Activated T-helper 2 cell treated with anti-CD3 and anti-CD28 coated beads, Interferon-gamma antibody, Interleukin-2, Interleukin-4, amounts not matched to agents 10 μg/mL and 5 μg/mL and 100 μg/mL, durations not matched to agents 14 hours and 24 hours and 36 hours (primary cell): Measurements from ENCODE around the gene ERC2. TPM values are rescaled to one million over a fixed set of nuclear protein-coding genes. Genes with fewer than 3 reads are reported as not detected.

Source experiments
- DNase-seq: peaks from one replicate; pipeline ENCODE4 v3.0.0; 2021; ENCODE audit warnings: low spot score
- H3K27ac Mint-ChIP-seq: one replicate; pipeline ENCODE4 v1.8.0; 2021; ENCODE audit warnings: mixed read lengths
- H3K27me3 Mint-ChIP-seq: one replicate; pipeline ENCODE4 v1.8.0; 2021; ENCODE audit warnings: low read depth, mixed read lengths
- H3K36me3 Mint-ChIP-seq: one replicate; pipeline ENCODE4 v1.8.0; 2021; ENCODE audit warnings: low read depth, mixed read lengths
- H3K4me1 Mint-ChIP-seq: one replicate; pipeline ENCODE4 v1.8.0; 2021; ENCODE audit warnings: low read depth, mixed read lengths
- H3K4me3 Mint-ChIP-seq: one replicate; pipeline ENCODE4 v1.8.0; 2021; ENCODE audit warnings: low read depth, mild to moderate bottlenecking, moderate library complexity, mixed read lengths
- H3K9me3 Mint-ChIP-seq: one replicate; pipeline ENCODE4 v1.8.0; 2021; ENCODE audit warnings: mixed read lengths
- intact Hi-C: fragments of 100-400 bp; cut with micrococcal nuclease; formaldehyde crosslinking; loops from one replicate; pipeline ENCODE4 v1.15.1; 2023
- total RNA-seq: library from RNA; stranded (reverse); gene quantifications from 2 replicates; pipeline ENCODE4 v1.2.3, GENCODE V29; 2022

Gene ERC2
- total RNA-seq, 1 donor from 2014 or later, result 0.09 TPM

GRCh38 chr3:55779543-55779942, 688.7 kb downstream of the ERC2 start:
- Mint-ChIP-seq H3K9me3 (no peaks in the 10 kb centered on the region), H3K4me1 (no peaks in the 10 kb centered on the region), H3K4me3 (no peak overlapping the region), H3K27me3 (no peaks in the 10 kb centered on the region), H3K27ac (no peak overlapping the region), H3K36me3 (no peaks in the 10 kb centered on the region)
- intact Hi-C loops, result no loop called here
- DNase-seq, result no peak

GRCh38 chr3:55775366-55776154, 692.7 kb downstream of the ERC2 start:
- H3K36me3 Mint-ChIP-seq, result no peaks in the 10 kb centered on the region

GRCh38 chr3:55774856-55775255, 693.4 kb downstream of the ERC2 start:
- no peak for DNase-seq
- Mint-ChIP-seq H3K36me3 (no peaks in the 10 kb centered on the region), H3K27ac (no peak overlapping the region), H3K9me3 (no peaks in the 10 kb centered on the region), H3K4me1 (no peaks in the 10 kb centered on the region), H3K4me3 (no peak overlapping the region), H3K27me3 (no peaks in the 10 kb centered on the region)
- intact Hi-C loops, result no loop called here

More at GRCh38 chr3:55775366-55776154, 692.7 kb downstream of the ERC2 start:
- Mint-ChIP-seq H3K4me1 (no peaks in the 10 kb centered on the region), H3K27me3 (no peaks in the 10 kb centered on the region), H3K27ac (no peak overlapping the region), H3K9me3 (no peaks in the 10 kb centered on the region), H3K4me3 (no peak overlapping the region)
- no peak for DNase-seq
- intact Hi-C loops, result no loop called here

DNA sequence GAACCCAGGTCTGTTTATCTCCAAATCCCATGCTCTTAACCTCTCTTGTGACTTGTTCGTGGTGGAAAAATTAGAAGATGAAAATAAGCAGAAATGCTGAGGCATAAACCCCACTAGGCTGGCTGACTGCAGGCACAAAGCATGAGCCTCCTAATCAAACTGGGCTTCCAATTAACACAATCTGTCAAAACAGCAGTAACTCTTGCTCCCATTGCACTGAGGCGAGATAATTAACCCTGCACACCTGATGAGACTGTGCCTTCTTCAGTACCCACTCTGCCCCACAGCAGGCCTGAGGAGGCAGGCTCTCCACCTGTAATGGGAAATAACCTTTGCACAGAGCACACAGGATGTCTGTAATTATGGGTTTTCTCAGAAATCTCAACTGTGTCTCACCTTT, 696.8 kb downstream of the ERC2 start:
- Mint-ChIP-seq H3K9me3 (no peaks in the 10 kb centered on the region), H3K4me3 (no peak overlapping the region), H3K27ac (no peak overlapping the region), H3K4me1 (no peaks in the 10 kb centered on the region), H3K36me3 (no peaks in the 10 kb centered on the region), H3K27me3 (no peaks in the 10 kb centered on the region)
- DNase-seq, result no peak
- intact Hi-C loops, result no loop called here

DNA sequence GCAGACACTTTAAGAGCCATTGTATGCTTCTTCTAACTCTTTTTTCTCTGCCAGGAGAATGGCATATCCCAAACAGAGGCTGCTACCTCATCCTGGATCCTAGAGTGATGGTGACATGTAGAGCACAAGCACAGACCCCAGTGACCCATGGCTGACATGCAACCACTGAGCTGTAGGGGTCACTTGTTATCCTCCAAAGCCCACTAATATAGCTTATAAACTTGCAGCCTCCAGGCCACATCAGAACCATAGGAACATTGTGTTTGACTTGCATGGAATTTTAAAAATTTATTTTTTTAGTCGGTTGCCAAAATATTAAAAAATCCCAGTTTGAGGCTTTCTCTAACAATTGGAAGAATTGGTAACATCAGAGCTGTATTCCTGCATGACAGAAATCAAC, 698.2 kb downstream of the ERC2 start:
- H3K4me3 Mint-ChIP-seq, result no peak overlapping the region
- intact Hi-C loops, result no loop called here
- no peak overlapping the region for H3K27ac Mint-ChIP-seq
- DNase-seq, result no peak
- no peaks in the 10 kb centered on the region for H3K36me3 Mint-ChIP-seq
- no peaks in the 10 kb centered on the region for H3K4me1 Mint-ChIP-seq
- H3K27me3 Mint-ChIP-seq, result no peaks in the 10 kb centered on the region
- no peaks in the 10 kb centered on the region for H3K9me3 Mint-ChIP-seq

- Mint-ChIP-seq H3K27ac (no peak overlapping the region), H3K27me3 (no peaks in the 10 kb centered on the region)
- no peak for DNase-seq
These were observed 701.5 kb downstream of the ERC2 start for GRCh38 chr3:55766753-55767152.

DNA sequence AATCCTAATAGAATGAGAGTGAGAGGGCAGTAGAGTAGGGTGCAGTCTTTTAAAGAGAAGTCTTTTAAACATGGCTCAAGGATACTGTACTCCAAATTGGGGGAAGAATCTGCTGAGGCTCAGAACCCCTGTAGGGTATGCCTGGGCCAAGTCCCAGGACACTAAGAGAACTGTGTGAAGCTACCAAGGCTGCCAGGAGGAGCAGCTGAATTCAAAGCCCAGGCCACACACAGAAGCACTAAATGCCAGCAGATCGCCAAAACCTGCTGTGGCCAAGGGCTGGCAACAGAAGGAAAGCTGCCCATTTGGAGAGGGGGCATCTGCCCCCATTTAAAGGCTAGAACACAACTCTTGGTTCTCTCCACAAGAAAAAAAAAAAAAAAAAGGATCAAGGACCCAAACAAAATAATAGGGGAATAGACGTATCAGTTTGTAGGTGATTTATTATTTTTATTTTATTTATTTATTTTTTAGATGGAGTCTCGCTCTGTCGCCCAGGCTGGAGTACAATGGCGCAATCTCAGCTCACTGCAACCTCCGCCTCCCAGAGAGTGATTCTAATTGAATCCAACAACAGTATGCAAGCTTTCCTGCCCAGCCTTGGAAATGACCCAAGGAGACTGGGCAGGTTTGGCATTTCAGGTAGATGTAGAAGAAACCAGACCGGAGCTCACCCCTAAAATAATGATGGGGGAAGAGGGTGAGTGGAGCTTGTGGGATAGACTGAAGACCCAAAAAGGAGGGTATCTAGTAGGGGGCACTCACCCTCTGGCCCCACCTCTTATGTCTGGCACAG, 702.2 kb downstream of the ERC2 start:
- intact Hi-C loops, result no loop called here
- Mint-ChIP-seq H3K36me3 (no peaks in the 10 kb centered on the region), H3K4me3 (no peak overlapping the region), H3K4me1 (no peaks in the 10 kb centered on the region), H3K27ac (no peak overlapping the region), H3K9me3 (no peaks in the 10 kb centered on the region), H3K27me3 (no peaks in the 10 kb centered on the region)
- no peak for DNase-seq

More at GRCh38 chr3:55766753-55767152, 701.5 kb downstream of the ERC2 start:
- intact Hi-C loops, result no loop called here
- Mint-ChIP-seq H3K4me3 (no peak overlapping the region), H3K4me1 (no peaks in the 10 kb centered on the region), H3K9me3 (no peaks in the 10 kb centered on the region), H3K36me3 (no peaks in the 10 kb centered on the region)

DNA sequence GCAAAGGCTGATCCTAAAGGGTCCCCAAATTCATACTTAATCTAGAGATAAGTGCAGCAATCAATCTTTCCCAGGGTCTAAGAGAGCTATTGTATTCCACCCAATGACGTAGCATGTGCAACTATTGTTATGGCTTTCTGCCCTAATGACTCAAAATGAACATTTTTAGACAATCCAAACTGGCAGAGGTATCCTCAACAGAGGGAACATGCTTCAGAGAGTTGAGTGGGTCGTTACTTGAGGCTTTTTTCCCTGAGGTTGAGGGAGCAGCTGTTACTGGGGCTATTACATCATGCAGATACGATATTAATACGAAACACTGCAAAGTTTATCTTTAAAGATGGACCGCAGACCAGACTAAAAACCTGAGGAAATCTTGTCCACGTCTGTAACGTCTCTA, 702.9 kb downstream of the ERC2 start:
- Mint-ChIP-seq H3K4me1 (no peaks in the 10 kb centered on the region), H3K36me3 (no peaks in the 10 kb centered on the region), H3K9me3 (no peaks in the 10 kb centered on the region), H3K4me3 (no peak overlapping the region), H3K27me3 (no peaks in the 10 kb centered on the region), H3K27ac (no peak overlapping the region)
- no peak for DNase-seq
- intact Hi-C loops, result no loop called here

DNA sequence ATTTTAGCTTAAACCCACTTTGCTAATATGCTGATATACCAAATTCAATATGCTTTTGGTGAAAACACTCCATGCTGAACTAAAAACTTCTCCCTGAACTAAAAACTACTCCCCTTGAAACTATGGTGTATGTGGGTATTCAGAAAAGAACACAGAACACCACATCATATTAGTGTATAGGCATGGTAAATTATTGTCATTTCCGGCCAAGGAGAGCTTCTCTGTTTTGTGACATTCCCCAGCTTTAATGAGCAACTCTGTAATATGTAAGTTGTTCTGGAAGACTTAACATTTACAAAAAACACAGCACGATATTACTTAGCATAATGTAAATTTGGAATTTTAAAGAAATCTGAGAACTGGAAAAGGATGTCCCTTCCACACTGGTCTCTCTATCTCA, 711.3 kb downstream of the ERC2 start:
- Mint-ChIP-seq H3K27me3 (no peaks in the 10 kb centered on the region), H3K36me3 (no peaks in the 10 kb centered on the region), H3K4me3 (no peak overlapping the region), H3K4me1 (no peaks in the 10 kb centered on the region), H3K27ac (no peak overlapping the region), H3K9me3 (no peaks in the 10 kb centered on the region)
- DNase-seq, result no peak
- intact Hi-C loops, result no loop called here

DNA sequence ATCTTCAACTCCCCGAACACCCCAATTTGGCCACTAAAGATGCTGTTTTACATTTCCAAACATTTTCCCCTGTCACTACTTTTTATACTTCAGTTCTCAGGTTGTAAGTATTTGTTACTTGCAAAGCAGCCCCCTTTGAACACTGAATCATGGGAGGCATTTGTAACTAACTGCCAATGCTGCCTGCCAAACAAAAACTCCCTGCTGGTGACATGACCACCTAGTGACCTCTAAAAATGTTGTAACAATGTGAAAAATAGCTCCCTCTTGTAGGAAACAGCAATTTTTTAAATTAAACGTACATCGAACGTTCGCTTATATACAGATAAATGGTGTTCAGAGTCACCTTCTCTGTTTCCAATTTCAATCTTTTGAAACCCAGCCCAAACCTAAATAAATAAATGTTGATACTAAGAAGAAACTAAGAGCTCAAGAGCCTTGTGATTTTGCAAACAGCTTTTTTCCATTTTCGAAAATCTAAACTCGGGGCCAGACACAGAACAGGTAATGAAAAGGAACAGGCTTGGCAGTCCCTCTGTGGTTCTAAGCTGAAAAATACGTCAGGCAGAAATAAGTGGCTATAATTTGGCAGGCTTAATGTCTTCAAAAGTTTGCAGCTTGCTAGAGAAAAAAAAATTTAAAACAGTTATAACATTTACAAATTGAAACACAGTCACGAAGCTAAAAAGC, 712.6 kb downstream of the ERC2 start:
- no peaks in the 10 kb centered on the region for H3K9me3 Mint-ChIP-seq
- no peak overlapping the region for H3K27ac Mint-ChIP-seq
- no peaks in the 10 kb centered on the region for H3K4me1 Mint-ChIP-seq
- DNase-seq, result no peak
- intact Hi-C loops, result no loop called here
- H3K4me3 Mint-ChIP-seq, result no peak overlapping the region
- no peaks in the 10 kb centered on the region for H3K36me3 Mint-ChIP-seq
- H3K27me3 Mint-ChIP-seq, result no peaks in the 10 kb centered on the region

GRCh38 chr3:55752911-55753310, 715.4 kb downstream of the ERC2 start:
- Mint-ChIP-seq H3K27ac (no peak overlapping the region), H3K4me1 (no peaks in the 10 kb centered on the region), H3K36me3 (no peaks in the 10 kb centered on the region), H3K9me3 (no peaks in the 10 kb centered on the region), H3K27me3 (no peaks in the 10 kb centered on the region), H3K4me3 (no peak overlapping the region)
- DNase-seq, result no peak
- intact Hi-C loops, result no loop called here

DNA sequence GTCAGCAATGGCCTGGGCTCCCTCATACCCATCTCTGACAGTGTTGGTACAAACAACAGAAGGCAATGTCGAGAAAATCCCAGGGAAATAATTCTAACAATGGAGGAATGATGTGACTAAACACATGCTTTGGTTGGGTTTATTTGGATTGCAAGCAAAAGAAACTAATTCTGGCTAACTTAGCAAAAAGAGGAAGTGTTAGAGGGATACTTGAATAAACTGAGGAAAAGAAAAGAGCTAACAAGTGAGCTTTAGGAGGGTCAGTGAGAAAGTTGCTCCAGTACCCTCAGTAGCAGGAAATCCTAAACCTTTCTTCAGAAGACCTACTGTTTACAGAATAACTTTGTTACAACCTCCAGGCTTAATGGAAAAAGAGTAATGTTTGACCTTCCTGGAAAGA, 716.5 kb downstream of the ERC2 start:
- H3K36me3 Mint-ChIP-seq, result no peaks in the 10 kb centered on the region
- H3K9me3 Mint-ChIP-seq, result no peaks in the 10 kb centered on the region
- no peak overlapping the region for H3K27ac Mint-ChIP-seq

DNA sequence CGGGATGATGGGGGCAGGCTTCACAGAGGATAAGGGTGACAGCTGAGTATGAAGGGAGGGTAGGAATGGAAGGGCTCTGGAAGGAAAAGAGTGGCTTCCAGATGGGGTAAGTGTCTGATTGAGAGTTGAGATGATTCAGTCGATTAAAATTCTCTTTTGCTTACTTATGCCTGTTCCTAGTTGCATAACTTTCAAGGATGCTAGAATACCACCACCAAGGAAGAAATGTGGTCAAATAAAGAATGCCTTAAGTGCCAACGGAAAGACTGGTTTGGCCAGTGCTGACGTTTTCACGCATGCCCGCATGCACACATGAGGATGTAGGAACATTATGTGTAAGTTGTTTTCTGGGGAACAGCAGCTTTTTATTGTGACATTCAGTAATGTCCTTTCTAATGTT, 717.7 kb downstream of the ERC2 start:
- no peak for DNase-seq
- Mint-ChIP-seq H3K36me3 (no peaks in the 10 kb centered on the region), H3K4me1 (no peaks in the 10 kb centered on the region), H3K4me3 (no peak overlapping the region), H3K9me3 (no peaks in the 10 kb centered on the region), H3K27me3 (no peaks in the 10 kb centered on the region), H3K27ac (no peak overlapping the region)
- intact Hi-C loops, result no loop called here

More for the DNA sequence above, 716.5 kb downstream of the ERC2 start:
- intact Hi-C loops, result no loop called here
- no peak overlapping the region for H3K4me3 Mint-ChIP-seq
- no peak for DNase-seq
- H3K4me1 Mint-ChIP-seq, result no peaks in the 10 kb centered on the region
- no peaks in the 10 kb centered on the region for H3K27me3 Mint-ChIP-seq
